Neural progenitor cell (in vitro differentiated cells): ENCODE data around the gene TGFBR3. TPM values are rescaled to one million over a fixed set of nuclear protein-coding genes. Genes with fewer than 3 reads are reported as not detected.

Source experiments
- DNase-seq: peaks from one replicate; pipeline ENCODE4 v3.0.0-alpha.2; 2016; ENCODE audit warnings: low spot score
- H2AFZ ChIP-seq: fragments of 200-600 bp; sonication (generic); replicated peaks from 2 replicates; pipeline ENCODE4 v1.6.1; 2016; ENCODE audit warnings: antibody characterized with exemption
- H3F3A ChIP-seq: fragments of 200-600 bp; sonication (generic); 2 replicates; pipeline ENCODE4 v1.6.1; 2016; ENCODE audit warnings: antibody characterized with exemption, low read depth
- H3K27ac ChIP-seq: fragments of 200-600 bp; sonication (generic); 2 replicates; pipeline ENCODE4 v1.5.1; 2016; ENCODE audit warnings: mild to moderate bottlenecking
- H3K27me3 ChIP-seq: fragments of 200-600 bp; sonication (generic); 2 replicates; pipeline ENCODE4 v1.6.1; 2016; ENCODE audit warnings: mild to moderate bottlenecking, moderate library complexity
- H3K36me3 ChIP-seq: fragments of 200-600 bp; sonication (generic); 2 replicates; pipeline ENCODE4 v1.5.1; 2016
- H3K4me1 ChIP-seq: fragments of 200-600 bp; sonication (generic); 2 replicates; pipeline ENCODE4 v1.6.1; 2016; ENCODE audit warnings: mixed run types
- H3K4me2 ChIP-seq: fragments of 200-600 bp; sonication (generic); 2 replicates; pipeline ENCODE4 v1.6.1; 2016
- H3K4me3 ChIP-seq: fragments of 200-600 bp; sonication (generic); 2 replicates; pipeline ENCODE4 v1.5.1; 2016
- H3K79me2 ChIP-seq: fragments of 200-600 bp; sonication (generic); 2 replicates; pipeline ENCODE4 v1.6.1; 2016; ENCODE audit warnings: low read depth
- H3K9ac ChIP-seq: fragments of 200-600 bp; sonication (generic); 2 replicates; pipeline ENCODE4 v1.6.1; 2016
- H3K9me3 ChIP-seq: fragments of 200-600 bp; sonication (generic); 2 replicates; pipeline ENCODE4 v1.5.1; 2016; ENCODE audit warnings: low read depth
- H4K20me1 ChIP-seq: fragments of 200-600 bp; sonication (generic); 2 replicates; pipeline ENCODE4 v1.6.1; 2016; ENCODE audit warnings: low read depth
- H3K27ac Mint-ChIP-seq: 3 replicates; pipeline ENCODE4 v1.8.0; 2021; ENCODE audit warnings: mixed read lengths
- H3K27me3 Mint-ChIP-seq: 2 replicates; pipeline ENCODE4 v1.8.0; 2022; ENCODE audit warnings: low read depth, mild to moderate bottlenecking, inconsistent platforms, moderate library complexity, mixed read lengths; ENCODE audit not compliant: insufficient read depth
- H3K36me3 Mint-ChIP-seq: 3 replicates; pipeline ENCODE4 v1.8.0; 2021; ENCODE audit warnings: mixed read lengths
- H3K4me1 Mint-ChIP-seq: 3 replicates; pipeline ENCODE4 v1.8.0; 2021; ENCODE audit warnings: mixed read lengths
- H3K4me3 Mint-ChIP-seq: 3 replicates; pipeline ENCODE4 v1.8.0; 2021; ENCODE audit warnings: mild to moderate bottlenecking, moderate library complexity, mixed read lengths
- H3K9me3 Mint-ChIP-seq: 3 replicates; pipeline ENCODE4 v1.8.0; 2020; ENCODE audit warnings: mixed read lengths
- EZH2 ChIP-seq: fragments of 200-600 bp; sonication (generic); IDR thresholded peaks from 2 replicates; pipeline ENCODE4 v1.6.1; 2017; ENCODE audit warnings: antibody characterized with exemption, mild to moderate bottlenecking, moderate library complexity
- EZH2phosphoT487 ChIP-seq: fragments of 200-600 bp; sonication (generic); IDR thresholded peaks from 2 replicates; pipeline ENCODE4 v1.6.1; 2017; ENCODE audit warnings: antibody characterized with exemption
- total RNA-seq: library from RNA; depleted of rRNA; stranded (reverse); fragments of >200 nt; gene quantifications from 2 replicates; pipeline ENCODE4 v1.2.3, GENCODE V29; 2015; ENCODE audit warnings: low replicate concordance
- TF ChIP-seq, protein P1 (sequence below): fragments of 200-600 bp; sonication (generic); IDR thresholded peaks from 2 replicates; pipeline ENCODE4 v1.5.1; 2017; ENCODE audit warnings: antibody characterized with exemption, mild to moderate bottlenecking

Gene TGFBR3
- total RNA-seq, 1 donor from 2014 or later = 11.8 TPM

DNA sequence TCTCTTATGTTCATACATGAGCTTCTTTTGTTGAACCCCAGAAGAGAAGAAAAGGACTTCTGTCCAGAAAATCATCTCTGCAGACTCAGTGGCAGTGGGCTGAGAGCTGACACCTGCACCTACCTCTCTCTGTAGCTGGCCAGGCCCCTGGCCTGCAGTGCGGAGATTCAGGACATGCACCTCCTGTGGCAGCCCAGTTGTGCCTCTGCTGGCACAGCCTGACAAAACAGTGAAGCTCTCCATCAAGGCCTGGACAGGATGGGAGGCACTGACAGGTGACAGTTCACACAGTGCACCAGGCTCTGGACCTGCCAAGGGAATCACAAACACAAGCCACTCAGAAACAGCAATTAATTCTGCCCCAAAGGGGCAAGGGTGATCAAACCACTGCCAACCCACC is 88.8 kb downstream of the TGFBR3 start:
- no peak overlapping the region for H3K4me3 Mint-ChIP-seq
- peaks cover 12% of the 10 kb centered on the region for H3F3A ChIP-seq
- H3K9ac ChIP-seq = no peak overlapping the region
- H3K27me3 Mint-ChIP-seq = peaks cover 16% of the 10 kb centered on the region
- no peak overlapping the region for H3K4me2 ChIP-seq
- no peak for DNase-seq
- H3K4me3 ChIP-seq = no peak overlapping the region
- H3K4me1 ChIP-seq = peaks cover 25% of the 10 kb centered on the region
- no peaks in the 10 kb centered on the region for H4K20me1 ChIP-seq
- H3K9me3 Mint-ChIP-seq = peaks cover 6% of the 10 kb centered on the region
- no peak overlapping the region for H3K27ac ChIP-seq
- peaks cover 17% of the 10 kb centered on the region for H3K4me1 Mint-ChIP-seq
- no peaks in the 10 kb centered on the region for H3K36me3 ChIP-seq
- no peaks in the 10 kb centered on the region for H3K27me3 ChIP-seq
- no peak for TF ChIP-seq EZH2
- TF ChIP-seq EZH2phosphoT487 = no peak
- TF ChIP-seq, protein P1, sequence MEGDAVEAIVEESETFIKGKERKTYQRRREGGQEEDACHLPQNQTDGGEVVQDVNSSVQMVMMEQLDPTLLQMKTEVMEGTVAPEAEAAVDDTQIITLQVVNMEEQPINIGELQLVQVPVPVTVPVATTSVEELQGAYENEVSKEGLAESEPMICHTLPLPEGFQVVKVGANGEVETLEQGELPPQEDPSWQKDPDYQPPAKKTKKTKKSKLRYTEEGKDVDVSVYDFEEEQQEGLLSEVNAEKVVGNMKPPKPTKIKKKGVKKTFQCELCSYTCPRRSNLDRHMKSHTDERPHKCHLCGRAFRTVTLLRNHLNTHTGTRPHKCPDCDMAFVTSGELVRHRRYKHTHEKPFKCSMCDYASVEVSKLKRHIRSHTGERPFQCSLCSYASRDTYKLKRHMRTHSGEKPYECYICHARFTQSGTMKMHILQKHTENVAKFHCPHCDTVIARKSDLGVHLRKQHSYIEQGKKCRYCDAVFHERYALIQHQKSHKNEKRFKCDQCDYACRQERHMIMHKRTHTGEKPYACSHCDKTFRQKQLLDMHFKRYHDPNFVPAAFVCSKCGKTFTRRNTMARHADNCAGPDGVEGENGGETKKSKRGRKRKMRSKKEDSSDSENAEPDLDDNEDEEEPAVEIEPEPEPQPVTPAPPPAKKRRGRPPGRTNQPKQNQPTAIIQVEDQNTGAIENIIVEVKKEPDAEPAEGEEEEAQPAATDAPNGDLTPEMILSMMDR = no peak
- H2AFZ ChIP-seq = no peak overlapping the region
- no peaks in the 10 kb centered on the region for H3K79me2 ChIP-seq
- no peak overlapping the region for H3K27ac Mint-ChIP-seq
- no peaks in the 10 kb centered on the region for H3K9me3 ChIP-seq
- H3K36me3 Mint-ChIP-seq = peaks cover 20% of the 10 kb centered on the region

DNA sequence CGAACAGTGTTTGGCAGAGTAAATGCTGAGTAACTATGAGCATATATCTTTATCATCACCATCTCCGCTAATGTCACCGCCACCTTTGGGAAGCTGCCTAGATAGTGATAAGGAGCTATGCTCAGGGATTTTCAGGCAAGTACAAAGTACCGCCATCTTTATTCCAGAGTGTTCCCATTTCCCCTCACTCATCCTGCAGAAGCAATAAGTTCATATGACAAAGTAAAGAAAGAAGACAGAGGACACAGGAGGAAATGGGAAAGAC is 89.6 kb downstream of the TGFBR3 start:
- Histone ChIP-seq H3K4me3 (no peak overlapping the region), H3K9ac (no peak overlapping the region), H3K27ac (no peak overlapping the region), H3K4me2 (no peak overlapping the region), H2AFZ (no peak overlapping the region), H3K4me1 (peaks cover 33% of the 10 kb centered on the region), H3K9me3 (no peaks in the 10 kb centered on the region), H3K27me3 (no peaks in the 10 kb centered on the region), H3F3A (peaks cover 21% of the 10 kb centered on the region), H4K20me1 (no peaks in the 10 kb centered on the region), H3K36me3 (no peaks in the 10 kb centered on the region), H3K79me2 (no peaks in the 10 kb centered on the region)
- Mint-ChIP-seq H3K27me3 (peaks cover 19% of the 10 kb centered on the region), H3K4me3 (no peak overlapping the region), H3K27ac (no peak overlapping the region), H3K9me3 (peaks cover 6% of the 10 kb centered on the region), H3K36me3 (peaks cover 20% of the 10 kb centered on the region), H3K4me1 (peaks cover 25% of the 10 kb centered on the region)
- TF ChIP-seq, protein P1 = no peak
- no peak for TF ChIP-seq EZH2phosphoT487
- no peak for DNase-seq

DNA sequence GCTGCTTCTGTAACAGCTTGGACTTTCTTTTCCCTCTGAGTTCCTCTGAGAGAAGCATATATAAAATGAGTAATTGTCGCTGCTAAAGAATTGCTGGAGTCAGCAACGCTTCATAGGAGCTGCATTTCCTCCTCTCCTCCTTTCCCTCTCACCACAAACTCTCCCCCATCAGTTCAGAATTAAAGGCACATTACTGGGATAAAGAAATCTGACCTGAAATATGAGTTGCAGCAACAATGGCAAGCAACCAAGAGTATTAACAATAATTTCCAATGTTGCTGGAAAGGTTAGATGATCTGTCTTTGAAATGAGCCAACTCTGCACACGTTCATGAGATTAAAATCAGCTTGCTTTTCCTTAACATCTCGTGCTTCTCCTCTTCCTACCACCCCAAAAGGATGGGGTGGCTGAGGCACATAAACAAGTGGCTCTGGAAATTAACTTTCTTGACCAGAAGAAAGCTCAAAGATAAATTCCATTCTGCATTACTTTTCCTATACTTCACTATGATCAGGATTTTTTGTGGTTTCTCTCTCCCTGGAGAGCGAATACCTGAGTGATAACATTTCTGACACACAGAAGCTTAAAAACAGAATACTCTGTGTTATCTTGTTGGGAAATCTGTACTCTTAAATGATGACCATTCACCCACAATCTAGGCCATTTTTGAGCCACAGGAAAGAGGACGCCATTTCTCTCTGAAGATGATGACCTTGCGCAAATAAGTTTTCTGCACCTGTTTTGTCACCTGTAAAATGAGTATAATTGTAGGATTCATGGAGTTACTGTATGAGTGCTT is 90.2 kb downstream of the TGFBR3 start:
- Histone ChIP-seq H3K4me3 (no peak overlapping the region), H3F3A (peaks cover 25% of the 10 kb centered on the region), H3K9ac (no peak overlapping the region), H3K9me3 (no peaks in the 10 kb centered on the region), H3K36me3 (no peaks in the 10 kb centered on the region), H2AFZ (no peak overlapping the region), H3K27me3 (no peaks in the 10 kb centered on the region), H3K79me2 (no peaks in the 10 kb centered on the region), H3K27ac (no peak overlapping the region), H3K4me1 (peaks cover 38% of the 10 kb centered on the region), H4K20me1 (no peaks in the 10 kb centered on the region), H3K4me2 (no peak overlapping the region)
- no peak for DNase-seq
- H3K36me3 Mint-ChIP-seq = peaks cover 20% of the 10 kb centered on the region
- H3K4me3 Mint-ChIP-seq = no peak overlapping the region
- H3K4me1 Mint-ChIP-seq = peaks cover 31% of the 10 kb centered on the region
- no peak overlapping the region for H3K27ac Mint-ChIP-seq
- TF ChIP-seq EZH2 (no peak), EZH2phosphoT487 (no peak)
- TF ChIP-seq, protein P1 = no peak
- peaks cover 6% of the 10 kb centered on the region for H3K9me3 Mint-ChIP-seq
- peaks cover 23% of the 10 kb centered on the region for H3K27me3 Mint-ChIP-seq
